HG03097 (cell line): ENCODE results near the gene TNS1.

Experiments used
- ATAC-seq: cut with Tn5 transposase; IDR thresholded peaks from one replicate; pipeline ENCODE4 v1.9.1; 2021; ENCODE audit not compliant: unreplicated experiment, low FRiP score

TNS1 gene

DNA sequence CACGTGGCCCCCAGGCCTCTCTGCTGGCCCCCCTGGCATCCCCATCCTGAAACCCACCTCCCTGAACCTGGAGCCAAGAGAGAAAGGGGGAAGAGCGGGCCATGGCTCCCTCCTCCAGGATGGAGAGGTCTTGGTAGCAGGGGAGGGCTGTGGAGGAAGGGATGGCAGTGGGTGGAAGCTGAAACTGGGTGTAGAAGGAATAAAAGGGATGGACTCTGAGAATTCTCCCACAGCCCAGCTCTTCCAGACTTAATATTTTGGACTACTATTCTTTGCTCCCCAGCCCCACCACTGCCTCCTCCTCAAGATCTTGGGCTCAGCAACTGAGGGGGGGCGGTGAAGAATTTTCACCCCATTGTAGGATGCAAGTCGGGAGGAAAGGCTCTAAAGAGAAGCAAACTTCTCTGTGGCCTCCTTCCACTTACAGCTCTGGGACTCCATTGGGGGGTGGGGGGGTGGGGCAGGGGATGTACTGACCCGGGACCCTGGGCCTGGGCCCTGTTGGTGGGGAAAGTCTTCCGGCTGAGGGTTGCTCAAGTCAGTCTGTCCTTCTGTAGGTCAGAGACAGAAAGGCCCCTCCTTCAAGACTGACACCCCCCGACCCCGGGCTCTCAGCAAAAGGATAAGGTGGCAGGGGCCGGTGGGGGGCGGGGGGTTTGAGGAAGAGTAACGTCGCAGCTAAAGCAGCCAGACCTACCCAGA, 501 bp downstream of the TNS1 start:
- ATAC-seq: no peak

DNA sequence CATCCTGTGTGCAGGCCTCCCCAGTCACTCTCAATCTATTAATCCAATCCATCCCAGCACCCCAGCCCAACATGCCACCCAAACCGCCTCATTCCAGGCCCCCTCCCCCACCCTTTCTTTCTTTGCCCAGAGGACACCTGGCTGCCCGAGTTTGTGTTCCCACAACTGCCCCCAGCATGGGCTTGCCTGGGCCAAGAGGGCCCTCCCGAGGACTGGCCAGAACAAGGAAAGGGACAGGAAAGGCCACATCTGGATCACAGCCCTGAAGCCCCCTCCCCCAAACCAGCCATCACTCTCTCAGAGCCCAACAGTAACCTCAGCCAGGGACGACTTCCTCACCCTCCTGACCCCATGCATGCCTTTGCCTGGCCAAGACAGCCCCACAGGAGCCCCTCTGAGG, 1.2 kb downstream of the TNS1 start:
- ATAC-seq: no peak

DNA sequence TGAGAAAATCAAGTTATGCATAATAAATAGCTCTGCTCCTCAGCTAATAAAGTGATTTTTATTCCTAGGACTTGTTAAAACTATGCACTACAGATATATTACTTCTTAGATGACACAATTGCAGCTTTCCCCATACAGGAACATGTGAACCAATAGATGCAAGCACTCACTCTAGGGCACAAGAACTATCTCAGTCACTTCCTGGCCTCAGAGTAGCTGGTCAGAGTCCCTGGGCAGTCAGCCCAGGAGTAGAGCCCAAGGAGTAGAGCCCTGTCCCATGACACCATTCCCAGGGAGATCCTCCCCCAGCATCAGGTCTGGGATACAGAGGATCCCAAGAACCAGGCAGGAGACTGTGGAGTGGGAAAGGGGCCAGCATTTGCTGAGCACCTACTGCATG, 2.7 kb downstream of the TNS1 start:
- no peak for ATAC-seq

DNA sequence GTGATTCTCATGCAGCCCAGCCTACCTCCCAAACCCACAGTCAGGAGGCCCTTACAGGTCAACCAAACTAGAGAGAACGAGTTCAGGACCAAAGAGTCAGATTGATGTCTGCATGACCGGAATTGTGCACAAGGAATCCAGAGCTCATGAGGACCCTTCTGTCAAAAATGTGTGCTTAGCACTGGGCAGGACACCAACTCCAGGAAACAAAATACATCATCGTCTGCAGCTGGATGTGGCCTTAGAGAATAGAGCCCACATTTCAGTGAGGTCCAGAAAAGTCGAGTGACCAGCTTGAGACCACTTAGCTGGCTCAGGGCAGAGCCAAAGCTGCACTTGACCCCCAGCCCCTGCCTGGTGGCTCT, 3.2 kb downstream of the TNS1 start:
- ATAC-seq: no peak

DNA sequence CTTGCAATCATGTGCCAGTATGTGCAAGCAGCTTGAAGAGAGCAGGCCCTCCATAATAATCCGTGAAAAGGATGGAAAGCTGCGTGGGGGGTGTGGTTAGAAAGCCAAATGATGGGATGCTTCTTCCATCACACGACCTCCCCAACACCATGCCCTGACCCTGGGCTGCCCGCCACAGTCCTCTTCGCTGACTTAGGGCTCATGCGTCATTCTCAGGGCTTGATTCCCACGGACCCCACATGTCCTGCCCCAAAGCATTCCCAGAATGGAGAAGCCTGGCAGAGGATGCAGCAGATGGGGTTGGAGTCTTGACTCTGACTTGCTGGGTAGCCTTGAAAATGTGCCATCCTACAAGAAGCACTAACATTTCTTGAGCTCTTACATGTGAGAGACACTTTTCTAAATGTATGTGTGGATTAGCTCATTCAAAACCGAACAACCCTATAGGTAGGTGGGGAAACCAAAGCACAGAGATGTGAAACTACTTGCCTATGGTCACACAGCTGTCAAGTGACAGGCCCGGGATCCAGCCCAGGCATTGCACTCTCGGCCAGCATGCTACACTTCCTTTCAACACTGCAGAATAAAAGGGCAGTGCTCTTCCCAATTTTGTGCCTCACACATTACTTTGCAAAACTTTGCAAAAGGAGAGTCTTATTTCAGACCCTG, 3.7 kb downstream of the TNS1 start:
- ATAC-seq: no peak

DNA sequence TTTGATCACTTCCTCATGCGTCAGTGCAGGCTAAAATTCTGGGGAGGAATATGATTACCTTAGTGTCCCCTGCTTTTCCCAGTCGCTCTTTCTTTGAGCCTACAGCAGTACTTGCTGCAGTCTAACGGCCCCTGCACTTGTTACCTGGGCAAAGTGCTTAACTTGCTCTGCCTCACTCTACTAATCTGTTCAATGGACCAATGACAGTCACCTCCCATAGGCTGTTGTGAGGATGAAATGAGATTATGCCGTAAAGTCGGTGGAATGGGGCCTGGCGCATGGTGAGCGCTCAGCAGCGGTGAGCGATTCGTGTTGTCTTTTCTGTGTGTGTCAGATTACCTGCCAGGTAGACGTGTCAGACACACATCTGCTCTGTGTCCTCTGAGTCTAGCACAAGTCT, 5.3 kb downstream of the TNS1 start:
- ATAC-seq: no peak

DNA sequence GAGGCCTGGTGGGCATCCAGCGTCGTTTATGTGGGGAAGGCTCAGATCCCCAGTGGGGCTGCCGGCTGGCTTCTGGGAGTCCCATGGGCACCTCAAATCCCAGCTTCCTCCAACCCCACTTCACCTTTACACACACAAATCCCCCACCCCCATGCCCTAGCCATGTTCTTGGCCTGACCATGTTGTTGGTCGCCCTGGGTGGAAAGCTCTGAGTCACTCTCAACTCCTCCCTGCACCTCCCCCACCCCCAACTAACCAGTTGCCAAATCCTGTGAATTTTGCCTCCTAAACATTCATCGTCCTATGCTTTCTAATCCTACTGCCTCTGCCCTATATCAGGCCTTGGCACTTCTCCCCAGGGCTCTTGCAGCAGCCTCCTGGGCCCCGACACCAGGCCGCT, 6.4 kb downstream of the TNS1 start:
- no peak for ATAC-seq

DNA sequence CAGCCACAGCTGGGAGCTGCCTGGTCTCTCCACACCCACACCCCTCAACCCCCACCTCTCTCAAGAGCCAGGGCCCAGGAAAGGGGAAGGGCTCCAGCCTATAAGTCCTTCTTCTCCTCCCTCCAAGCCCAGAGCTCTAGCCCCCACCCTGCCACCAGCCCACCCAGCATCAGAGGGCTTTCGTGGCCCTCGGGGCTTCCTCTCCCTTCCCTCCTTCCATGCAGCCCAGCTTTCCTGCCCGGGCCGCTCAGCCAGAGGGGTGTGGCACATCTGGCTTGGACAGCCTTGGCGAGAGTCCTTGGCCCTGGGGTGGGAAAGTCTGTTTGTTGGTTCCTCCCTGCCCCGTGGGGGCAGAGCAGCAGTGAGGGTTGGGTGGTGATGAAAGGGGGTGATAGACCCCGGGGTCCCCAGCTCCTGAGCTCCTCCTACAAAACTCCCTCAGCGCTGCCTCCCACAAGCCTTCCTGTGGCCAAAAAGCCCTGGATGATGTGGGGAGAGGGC, 7.0 kb downstream of the TNS1 start:
- no peak for ATAC-seq

DNA sequence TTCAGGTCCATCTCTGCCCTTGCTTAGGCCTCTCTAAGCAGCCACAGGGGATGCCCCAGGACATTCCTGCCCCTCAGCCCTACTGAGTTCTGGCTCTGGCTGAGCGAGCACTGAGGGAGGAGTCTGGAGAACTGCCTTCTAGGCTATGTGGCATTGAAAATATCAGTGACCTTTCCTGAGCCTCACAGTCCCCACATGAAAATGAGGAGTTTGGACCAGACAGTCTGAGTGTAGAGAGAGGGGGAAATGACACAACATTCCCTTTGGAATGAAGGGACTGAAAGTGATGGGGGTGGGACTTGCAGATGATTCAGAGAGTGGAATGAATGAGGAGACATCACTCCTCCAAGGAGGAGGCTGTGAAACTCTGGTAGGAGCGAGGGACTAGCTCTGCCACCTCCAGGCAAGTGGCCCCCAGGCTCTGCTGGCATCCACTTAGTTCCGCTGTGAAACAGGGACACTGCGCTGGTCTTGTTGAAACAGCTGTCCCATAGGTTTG, 8.0 kb downstream of the TNS1 start:
- ATAC-seq: no peak

DNA sequence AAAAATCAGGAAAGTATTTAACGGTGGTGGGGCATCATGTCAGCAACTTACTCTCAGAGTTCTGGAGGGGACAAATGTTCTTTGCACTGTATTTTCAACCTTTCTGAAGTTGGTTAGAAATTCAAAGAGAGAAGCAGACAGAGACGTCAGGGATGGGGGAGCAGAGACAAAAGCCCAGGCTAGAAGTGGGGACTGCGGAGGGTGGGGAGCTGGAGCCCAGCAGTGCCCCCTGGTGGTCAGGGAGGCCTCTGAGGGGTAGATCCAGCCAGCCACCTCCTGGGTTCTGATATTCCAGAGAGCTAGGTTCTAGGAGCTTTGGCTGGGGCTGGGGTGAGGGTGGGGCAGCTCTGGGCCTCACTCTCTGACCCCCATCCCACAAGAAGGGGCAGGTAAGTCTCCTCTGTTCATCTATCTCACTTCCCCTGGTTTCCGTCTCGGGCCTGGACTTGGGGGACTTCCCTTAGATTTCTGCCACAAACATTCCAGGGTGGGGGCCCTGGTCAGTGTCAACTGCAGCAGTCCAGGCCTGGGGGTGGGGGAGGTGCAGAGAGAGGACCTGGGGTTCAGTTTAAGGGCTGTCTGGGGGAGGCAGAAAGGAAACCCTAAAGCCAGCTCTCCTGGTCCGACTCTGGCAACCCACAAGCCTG, 8.9 kb downstream of the TNS1 start:
- ATAC-seq: no peak

DNA sequence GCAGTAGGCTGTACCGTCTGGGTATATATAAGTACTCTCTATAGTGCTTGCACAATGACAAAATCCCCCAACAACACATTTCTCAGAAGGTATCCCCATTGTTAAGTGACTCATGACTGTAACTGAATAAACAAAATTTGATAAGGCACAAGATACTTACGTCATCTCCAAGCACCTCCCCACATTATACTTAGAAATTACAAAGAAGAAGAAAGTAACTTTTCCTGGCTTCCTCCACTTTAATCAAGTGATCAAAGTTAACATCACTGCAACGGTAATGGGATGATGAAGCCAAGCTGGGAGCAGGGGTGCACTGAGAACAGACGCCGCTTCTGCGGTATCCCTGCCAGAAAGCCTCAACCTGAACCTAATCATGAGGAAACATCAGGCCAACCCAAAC, 9.7 kb downstream of the TNS1 start:
- ATAC-seq: no peak

DNA sequence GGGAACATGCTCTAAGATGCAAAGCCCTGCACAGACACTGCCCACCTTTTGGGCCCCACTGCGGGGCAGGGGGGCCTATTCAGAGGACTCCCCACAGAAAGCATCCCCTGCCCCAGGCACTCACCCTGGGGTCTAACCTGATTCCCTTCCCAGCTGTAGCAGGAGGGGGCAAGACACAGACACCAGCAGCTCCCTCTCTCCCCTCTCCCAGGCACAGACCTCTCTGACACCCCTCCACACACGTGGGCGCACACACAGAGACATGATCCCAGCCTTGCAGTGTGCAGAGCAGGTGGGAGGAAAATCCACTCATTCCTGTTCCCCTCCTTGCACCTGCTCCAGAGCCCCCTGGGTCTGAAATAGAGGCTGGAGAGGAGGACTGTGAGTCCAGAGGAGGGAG, 10.7 kb downstream of the TNS1 start:
- no peak for ATAC-seq

DNA sequence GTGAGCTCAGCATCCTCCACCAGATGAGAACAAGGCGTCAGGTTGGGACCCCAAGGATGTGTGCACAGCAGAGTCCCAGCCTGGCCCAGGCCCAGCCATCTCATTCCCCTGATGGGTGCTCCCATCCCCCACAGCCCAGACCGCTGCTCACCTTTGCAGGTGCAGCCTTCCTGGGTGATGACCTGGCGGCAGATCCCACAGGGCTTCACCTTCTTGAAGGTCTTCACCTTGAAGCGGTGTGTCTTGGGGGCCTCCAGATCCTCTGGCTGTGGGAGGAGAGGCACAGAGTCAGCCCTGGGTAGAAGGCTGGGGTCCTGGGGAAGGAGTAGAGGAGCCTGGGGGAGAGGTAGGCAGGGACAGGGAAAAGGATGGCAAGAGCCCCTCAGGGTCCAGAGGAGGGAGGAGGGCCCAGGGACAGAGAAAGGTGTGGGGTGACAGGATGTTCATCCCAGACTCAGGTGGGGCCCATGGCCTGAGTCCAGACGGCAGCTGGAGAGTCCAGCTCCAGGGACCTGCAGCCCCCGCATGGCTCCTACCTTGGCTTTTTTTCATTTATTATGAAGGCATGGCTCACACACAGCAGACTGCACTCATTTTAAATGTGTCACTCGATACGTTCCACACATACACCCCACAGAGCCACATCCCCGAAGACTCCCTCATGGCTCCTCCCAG, 11.9 kb downstream of the TNS1 start:
- ATAC-seq: no peak

DNA sequence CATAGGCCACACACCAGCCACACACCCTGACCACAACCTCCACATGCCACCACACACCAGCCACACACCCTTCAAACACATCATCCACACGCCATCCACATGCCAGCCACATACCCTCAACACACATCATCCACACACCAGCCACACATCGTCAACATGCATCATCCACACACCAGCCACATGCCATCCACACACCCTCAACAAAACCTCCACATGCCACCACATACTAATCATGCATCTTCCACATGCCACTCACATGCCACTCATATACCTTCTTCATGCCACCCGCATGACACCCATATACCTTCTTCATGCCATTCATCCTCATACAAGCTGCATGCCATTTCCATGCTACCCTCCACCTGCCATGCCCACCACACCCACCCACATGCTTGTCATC, 12.4 kb downstream of the TNS1 start:
- no peak for ATAC-seq

DNA sequence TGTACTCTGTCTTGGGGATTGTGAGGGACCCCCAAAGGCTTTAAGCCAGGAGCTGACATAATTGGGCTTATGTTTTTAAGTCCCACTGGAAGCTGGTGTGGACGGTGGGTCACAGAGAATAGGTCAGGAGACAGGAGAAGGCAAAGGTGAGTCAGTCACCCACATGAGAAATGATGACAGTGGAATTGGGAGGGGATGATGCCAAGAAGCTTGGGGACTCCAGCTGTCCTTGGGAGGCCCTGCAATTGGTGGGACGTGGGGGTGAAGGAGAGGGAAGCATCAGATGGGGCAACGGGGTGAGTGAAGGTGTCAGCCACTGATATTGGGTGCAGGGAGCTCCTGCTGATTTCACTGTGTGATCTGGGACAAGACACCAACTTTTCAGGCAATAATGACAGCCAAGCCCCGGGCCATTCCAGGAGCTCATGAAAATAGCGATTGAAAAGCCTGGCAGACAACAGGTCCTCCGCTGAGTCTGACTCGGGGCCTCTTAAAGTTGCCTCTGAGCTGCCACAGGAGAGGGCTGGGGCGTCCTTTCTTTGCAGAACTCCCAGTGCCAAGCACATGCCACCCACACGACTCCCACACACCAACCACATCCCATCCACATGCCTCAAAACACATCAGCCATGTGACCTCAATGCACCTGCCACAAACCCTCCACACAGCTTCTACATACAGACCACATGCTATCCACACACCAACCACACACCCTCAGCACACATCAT, 13.4 kb downstream of the TNS1 start:
- no peak for ATAC-seq

DNA sequence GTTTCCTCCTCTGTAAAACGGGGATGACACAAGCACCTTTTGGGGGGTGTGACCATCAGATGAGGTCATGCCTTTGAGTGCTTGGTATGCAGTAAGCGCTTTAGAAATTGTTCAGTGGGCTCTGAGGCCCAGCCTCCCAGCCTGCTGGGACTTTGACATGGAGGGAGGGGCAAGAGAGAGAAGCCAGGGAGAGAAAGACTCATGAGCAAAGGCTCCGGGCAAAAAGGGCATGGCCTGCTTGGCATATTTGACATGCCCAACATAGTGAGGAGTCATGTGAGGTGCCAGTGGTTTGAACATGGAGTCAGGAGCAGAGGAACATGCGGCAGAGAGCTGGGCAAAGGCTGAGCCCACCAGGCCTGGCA, 14.0 kb downstream of the TNS1 start:
- ATAC-seq: no peak

DNA sequence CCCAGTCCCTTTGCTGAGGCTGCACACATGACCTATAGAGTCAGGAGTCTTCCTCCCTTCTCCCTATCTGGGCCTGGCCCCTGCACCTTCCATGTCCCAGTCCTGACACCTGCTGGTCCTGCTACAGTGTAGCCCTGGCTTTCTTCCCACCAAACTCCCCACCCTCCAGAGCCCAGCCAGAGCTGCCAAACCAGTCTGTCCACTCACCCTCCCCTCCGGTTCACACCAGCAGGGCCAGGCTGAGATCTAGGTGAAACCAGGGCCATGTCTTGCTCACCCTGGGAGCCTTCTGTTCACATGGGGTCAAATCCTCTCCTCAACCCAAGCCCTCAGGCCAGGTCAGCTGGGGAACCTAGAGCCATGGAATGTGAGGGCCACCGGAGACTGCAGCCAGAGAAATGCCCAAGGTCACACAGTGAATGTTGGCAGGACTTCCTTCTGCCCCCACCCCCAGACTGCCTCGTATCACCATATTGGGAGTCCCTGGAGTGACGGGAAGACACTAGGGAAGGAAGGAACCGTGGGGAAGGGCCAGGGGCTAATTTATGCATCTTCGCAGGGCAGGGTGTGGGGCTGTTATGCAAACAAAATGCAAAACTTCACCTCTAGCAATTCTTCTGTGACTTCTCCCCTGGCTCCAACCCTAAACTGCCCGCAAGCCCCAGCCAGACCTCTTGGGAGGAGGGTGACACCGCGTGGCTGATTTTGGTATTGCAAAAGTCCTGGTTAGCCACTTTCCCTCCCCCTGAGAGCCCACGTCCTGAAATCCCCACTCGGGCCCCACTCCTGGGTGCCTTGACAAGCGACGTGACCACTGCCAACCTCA, 14.6 kb downstream of the TNS1 start:
- no peak for ATAC-seq

DNA sequence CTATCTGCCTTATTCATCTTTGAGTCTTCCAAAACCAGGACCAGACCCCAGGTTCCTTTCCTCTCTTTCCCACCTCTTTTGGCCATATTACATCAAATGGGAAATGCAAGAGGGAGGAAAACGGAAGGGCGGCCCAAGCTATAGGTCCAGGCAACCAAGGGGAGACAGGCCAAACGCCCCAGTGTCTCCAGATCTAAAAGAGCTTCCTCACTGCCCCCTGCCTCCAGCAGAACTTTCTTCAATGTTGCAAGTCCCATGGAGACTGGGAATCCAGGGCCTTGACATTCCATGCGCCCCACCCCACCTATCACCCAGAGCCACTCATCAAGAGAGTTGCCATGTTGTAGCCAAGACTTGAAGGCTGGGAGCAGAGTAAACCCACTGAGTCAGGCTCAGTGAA, 15.4 kb downstream of the TNS1 start:
- ATAC-seq: no peak

DNA sequence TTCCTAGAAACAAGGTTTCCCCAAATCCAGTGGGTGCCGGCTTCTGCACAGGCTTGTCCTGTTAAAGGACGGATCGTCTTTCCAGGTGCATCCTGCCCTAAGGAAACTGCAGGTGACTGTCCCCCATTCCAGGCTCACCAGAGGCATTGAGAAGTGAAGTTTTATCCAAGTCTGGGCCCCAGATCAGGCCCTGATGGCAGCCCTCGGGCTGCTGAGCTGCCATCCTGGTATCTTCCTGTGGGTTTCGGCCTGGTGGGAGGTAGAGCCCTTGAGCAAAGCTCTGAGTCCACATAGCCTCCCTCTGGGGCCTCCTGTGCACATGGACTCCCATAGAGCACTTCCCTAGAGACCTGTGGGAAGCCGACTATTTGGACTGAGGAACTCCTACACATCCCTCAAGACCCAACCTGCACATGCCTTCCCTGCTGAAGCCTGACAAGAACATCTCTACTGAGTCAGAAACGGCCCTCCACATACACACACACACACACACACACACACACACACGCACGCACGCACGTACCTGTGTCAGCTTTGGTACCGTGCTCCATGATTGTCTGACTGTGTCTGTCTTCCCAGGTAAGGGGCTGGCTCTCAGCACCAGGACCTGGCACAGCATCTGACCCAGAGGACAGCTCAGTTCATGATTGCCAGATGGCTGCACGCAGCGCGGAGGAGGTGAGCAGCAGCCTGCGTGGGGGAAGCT, 16.4 kb downstream of the TNS1 start:
- no peak for ATAC-seq
